ENCODE results near the gene FNDC3B.

DNA sequence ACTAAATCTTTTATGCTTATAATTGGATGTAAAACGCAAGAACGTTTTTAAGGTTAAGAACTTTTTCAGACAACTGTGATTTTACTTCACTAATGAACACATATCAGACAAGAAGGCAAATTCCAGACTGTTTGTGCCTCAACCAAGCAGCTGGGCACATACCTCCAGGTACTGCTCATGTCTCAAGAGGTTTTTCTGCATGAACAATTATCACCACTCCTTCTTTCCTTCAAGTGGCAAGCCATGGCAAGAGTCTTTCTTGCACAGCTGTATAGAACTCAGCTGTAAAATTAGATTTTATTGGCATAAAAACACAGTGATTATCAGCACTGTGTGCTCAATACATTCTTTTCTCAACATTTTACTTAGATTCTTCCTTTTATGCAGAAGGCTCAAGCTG lies 64.3 kb downstream of the FNDC3B start:
- TF ChIP-seq CTCF (IDR thresholded peaks at IDR 0.05) (no peak), POLR2AphosphoS5 (IDR thresholded peaks at IDR 0.05; ENCODE audit: low read depth, low read length) (no peak)
